MM.1S (cell line): ENCODE measurements around the gene TMEM178B.

ENCODE experiments used
- DNase-seq: peaks from one replicate; pipeline ENCODE4 v3.0.0-alpha.2; 2015
- H2AFZ ChIP-seq: fragments of 300-600 bp; sonication (generic); 2 replicates; pipeline ENCODE4 v1.6.0; 2016; ENCODE audit warnings: antibody characterized with exemption, low read length
- H3F3A ChIP-seq: fragments of 300-600 bp; sonication (generic); 2 replicates; pipeline ENCODE4 v1.6.1; 2016; ENCODE audit warnings: mild to moderate bottlenecking, antibody characterized with exemption, low read length, moderate library complexity, mixed read lengths; ENCODE audit not compliant: insufficient read depth
- H3K27ac ChIP-seq: fragments of 300-600 bp; sonication (generic); 2 replicates; pipeline ENCODE4 v1.5.1; 2016; ENCODE audit warnings: mild to moderate bottlenecking, low read length
- H3K27me3 ChIP-seq: fragments of 300-600 bp; sonication (generic); replicated peaks from 2 replicates; pipeline ENCODE4 v1.6.0; 2016; ENCODE audit warnings: low read length; ENCODE audit not compliant: insufficient read depth
- H3K36me3 ChIP-seq: fragments of 300-600 bp; sonication (generic); replicated peaks from 2 replicates; pipeline ENCODE4 v1.6.1; 2016; ENCODE audit warnings: mild to moderate bottlenecking, low read length, mixed read lengths; ENCODE audit not compliant: insufficient read depth
- H3K4me1 ChIP-seq: fragments of 300-600 bp; sonication (generic); 2 replicates; pipeline ENCODE4 v1.6.1; 2016; ENCODE audit warnings: low read length, mixed read lengths
- H3K4me2 ChIP-seq: fragments of 300-600 bp; sonication (generic); 2 replicates; pipeline ENCODE4 v1.6.0; 2016; ENCODE audit warnings: low read depth, low read length
- H3K4me3 ChIP-seq: fragments of 300-600 bp; sonication (generic); 2 replicates; pipeline ENCODE4 v1.5.1; 2016; ENCODE audit warnings: low read length, mixed read lengths
- H3K79me2 ChIP-seq: fragments of 300-600 bp; sonication (generic); 2 replicates; pipeline ENCODE4 v1.6.1; 2016; ENCODE audit warnings: mixed run types, low read length, mixed read lengths
- H3K9ac ChIP-seq: fragments of 300-600 bp; sonication (generic); 2 replicates; pipeline ENCODE4 v1.6.1; 2016; ENCODE audit warnings: low read length, mixed read lengths
- H3K9me2 ChIP-seq: fragments of 300-600 bp; sonication (generic); replicated peaks from 2 replicates; pipeline ENCODE4 v1.6.1; 2016; ENCODE audit warnings: mild to moderate bottlenecking, low read length, mixed read lengths; ENCODE audit not compliant: insufficient read depth
- H3K9me3 ChIP-seq: fragments of 300-600 bp; sonication (generic); replicated peaks from 2 replicates; pipeline ENCODE4 v1.6.1; 2016; ENCODE audit warnings: mild to moderate bottlenecking, low read length, mixed read lengths; ENCODE audit not compliant: insufficient read depth
- H4K20me1 ChIP-seq: fragments of 300-600 bp; sonication (generic); 2 replicates; pipeline ENCODE4 v1.6.1; 2016; ENCODE audit warnings: mild to moderate bottlenecking, low read length, moderate library complexity, mixed read lengths; ENCODE audit not compliant: insufficient read depth
- CTCF ChIP-seq: fragments of 300-600 bp; sonication (generic); IDR thresholded peaks from 2 replicates; pipeline ENCODE4 v1.5.1; 2016; ENCODE audit warnings: antibody characterized with exemption, low read length, mixed read lengths
- EZH2 ChIP-seq: fragments of 300-600 bp; sonication (generic); optimal IDR thresholded peaks from 2 replicates; pipeline ENCODE3; 2017; ENCODE audit warnings: low read depth, mild to moderate bottlenecking, antibody characterized with exemption, low read length, mixed read lengths
- EZH2phosphoT487 ChIP-seq: fragments of 300-600 bp; sonication (generic); IDR thresholded peaks from 2 replicates; pipeline ENCODE4 v1.6.1; 2018; ENCODE audit warnings: antibody characterized with exemption, low read length

The TMEM178B gene

DNA sequence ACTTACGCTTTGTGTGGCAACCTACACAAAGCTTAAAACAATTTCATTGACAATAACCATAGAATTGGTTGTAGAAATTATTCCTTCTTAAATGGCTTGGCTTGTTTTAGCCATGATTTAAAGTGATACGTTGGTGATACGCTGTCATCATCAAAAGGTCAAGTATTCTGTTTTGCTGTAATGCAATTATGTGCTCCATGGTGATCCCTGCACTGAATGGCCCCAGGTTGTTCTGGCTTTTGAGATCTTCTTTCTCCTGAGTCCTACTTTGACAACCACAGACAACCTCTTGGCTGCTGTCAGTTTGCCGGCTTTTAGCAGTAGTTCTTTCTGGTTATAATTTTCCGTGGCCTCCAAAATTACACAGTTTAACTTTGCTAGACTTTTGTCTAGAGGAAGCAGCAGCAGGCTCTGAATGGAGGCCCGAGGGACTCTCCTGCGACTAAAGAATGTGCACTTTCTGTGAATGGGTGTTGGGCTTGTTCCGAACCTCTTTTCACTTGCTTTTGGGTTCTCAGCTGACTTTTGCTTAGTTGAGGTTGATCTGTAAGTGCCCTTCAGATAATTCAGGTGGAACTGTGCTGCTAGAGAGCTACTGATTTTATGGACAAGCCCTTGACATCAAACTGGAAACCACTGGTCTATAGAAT, 104.7 kb downstream of the TMEM178B start:
- TF ChIP-seq EZH2 = no peak
- no peak for TF ChIP-seq CTCF
- TF ChIP-seq EZH2phosphoT487 = no peak
- peaks cover 19% of the 10 kb centered on the region for H3K79me2 ChIP-seq
- no peaks in the 10 kb centered on the region for H3K9me3 ChIP-seq
- no peak for DNase-seq
- no peak overlapping the region for H3K4me3 ChIP-seq
- no peaks in the 10 kb centered on the region for H3K9me2 ChIP-seq
- H3F3A ChIP-seq = no peaks in the 10 kb centered on the region; the same call in 1 of the 2 replicates
- H4K20me1 ChIP-seq = no peaks in the 10 kb centered on the region
- no peak overlapping the region for H2AFZ ChIP-seq
- no peak overlapping the region for H3K9ac ChIP-seq
- H3K4me2 ChIP-seq = no peak overlapping the region
- no peaks in the 10 kb centered on the region for H3K27me3 ChIP-seq
- no peaks in the 10 kb centered on the region; the same call in 1 of the 2 replicates for H3K4me1 ChIP-seq
- no peaks in the 10 kb centered on the region for H3K36me3 ChIP-seq
- no peak overlapping the region for H3K27ac ChIP-seq

- Histone ChIP-seq H3K9me2 (no peaks in the 10 kb centered on the region), H3F3A (no peaks in the 10 kb centered on the region; the same call in 1 of the 2 replicates), H3K79me2 (peaks cover 19% of the 10 kb centered on the region), H3K9ac (no peak overlapping the region), H3K4me2 (no peak overlapping the region), H3K4me3 (no peak overlapping the region), H4K20me1 (no peaks in the 10 kb centered on the region), H3K36me3 (no peaks in the 10 kb centered on the region), H3K9me3 (no peaks in the 10 kb centered on the region), H2AFZ (no peak overlapping the region), H3K27me3 (no peaks in the 10 kb centered on the region), H3K4me1 (no peaks in the 10 kb centered on the region), H3K27ac (no peak overlapping the region)
- TF ChIP-seq CTCF = no peak
- TF ChIP-seq EZH2phosphoT487 = no peak
- no peak for TF ChIP-seq EZH2
- no peak for DNase-seq
Measured at GRCh38 chr7:141181812-141182211, 107.9 kb downstream of the TMEM178B start.

GRCh38 chr7:141184532-141185190, 110.8 kb downstream of the TMEM178B start:
- Histone ChIP-seq H3K36me3 (no peaks in the 10 kb centered on the region), H3K27me3 (no peaks in the 10 kb centered on the region), H4K20me1 (no peaks in the 10 kb centered on the region), H3K4me3 (no peak overlapping the region), H3F3A (no peaks in the 10 kb centered on the region), H2AFZ (no peak overlapping the region), H3K9me3 (no peaks in the 10 kb centered on the region), H3K27ac (no peak overlapping the region), H3K9me2 (no peaks in the 10 kb centered on the region), H3K79me2 (peaks cover 4% of the 10 kb centered on the region; the same call in 1 of the 2 replicates), H3K4me1 (no peaks in the 10 kb centered on the region), H3K9ac (no peak overlapping the region), H3K4me2 (no peak overlapping the region)
- TF ChIP-seq EZH2phosphoT487 (no peak), EZH2 (no peak), CTCF (no peak)
- DNase-seq = no peak
